DMS53 treated with DMSO at 0.1 percent for 48 hours (cell line): Measurements from ENCODE around the gene C3orf22.
"Not testable (repeated sequence)": the region's sequence is repeated elsewhere in the genome, so short reads cannot be mapped to it uniquely, and the experiment has no call there.

Source experiments
- DNase-seq: peaks from one replicate; lab custom pipeline; 2025; ENCODE audit not compliant: unreplicated experiment; lab: John Stamatoyannopoulos, UW

Gene C3orf22

DNA sequence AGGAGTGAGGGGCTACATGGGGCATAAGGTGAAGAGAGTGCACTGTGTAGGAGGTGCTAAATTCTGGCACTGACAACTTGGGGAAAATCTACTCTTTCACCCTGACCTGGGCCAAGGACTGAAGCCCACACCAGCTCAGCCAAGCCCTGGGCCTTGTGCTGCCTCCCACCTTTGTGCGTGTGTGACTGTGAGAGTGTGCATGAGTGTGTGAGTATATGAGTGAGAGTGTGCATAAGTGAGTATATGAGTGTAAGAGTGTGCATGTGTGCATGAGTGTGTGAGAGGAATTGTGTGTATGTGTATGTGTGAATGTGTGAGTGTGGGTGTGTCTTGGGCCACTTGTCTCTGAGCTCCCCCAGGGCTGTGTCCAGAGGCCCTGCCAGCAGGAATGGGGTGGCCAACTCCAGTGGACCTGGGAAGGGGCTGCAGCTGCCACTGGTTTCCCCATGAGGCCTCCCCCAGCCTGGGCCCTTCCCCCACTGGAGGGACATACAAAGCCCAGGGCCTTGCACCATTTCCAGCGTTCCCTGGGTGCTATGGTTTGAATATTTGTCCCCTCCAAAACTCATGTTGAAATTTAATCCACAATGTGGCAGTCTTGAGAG is 15.2 kb downstream of the C3orf22 start:
- no peak for DNase-seq

DNA sequence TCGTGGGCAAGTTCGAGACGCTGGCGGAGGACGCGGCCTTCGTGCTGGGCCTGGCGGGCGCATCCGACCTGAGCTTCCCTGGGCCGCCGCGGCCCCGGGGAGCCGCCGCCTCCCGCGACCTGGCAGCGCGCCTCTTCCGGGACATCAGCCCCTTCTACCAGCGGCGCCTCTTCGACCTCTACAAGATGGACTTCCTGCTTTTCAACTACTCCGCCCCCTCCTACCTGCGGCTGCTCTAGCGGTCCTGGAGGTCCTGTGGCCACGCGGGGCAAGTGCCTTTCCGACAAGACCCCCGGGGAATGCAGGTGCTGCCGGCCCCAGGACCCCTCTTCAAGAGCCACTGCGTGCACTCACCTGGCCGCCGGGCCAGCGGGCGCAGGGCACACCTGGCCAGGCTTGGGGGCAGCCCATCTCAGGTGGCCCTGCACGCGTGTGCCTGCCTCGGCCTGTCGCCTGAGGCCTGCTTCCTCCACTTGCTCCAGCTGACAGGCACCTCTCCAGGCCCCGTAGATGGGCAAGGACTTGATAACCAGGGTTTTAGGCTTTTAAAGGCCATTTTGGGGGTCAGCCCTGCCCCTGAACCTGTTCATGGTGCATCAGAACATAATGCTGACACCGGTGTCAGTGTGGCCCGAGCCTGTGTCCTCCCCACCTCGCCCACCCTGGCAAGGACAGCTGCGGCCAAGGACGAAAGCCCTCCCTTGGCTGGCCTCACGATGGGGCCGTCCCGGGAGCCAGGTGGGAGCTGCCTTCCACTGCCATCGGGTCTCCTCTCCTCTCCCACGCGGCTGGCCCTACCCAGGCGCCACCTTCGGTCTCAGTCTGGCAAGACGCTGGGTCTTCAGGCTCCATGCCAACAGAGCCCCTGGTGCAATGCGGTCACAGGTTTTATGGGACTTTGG is 16.1 kb downstream of the C3orf22 start:
- DNase-seq: no peak

DNA sequence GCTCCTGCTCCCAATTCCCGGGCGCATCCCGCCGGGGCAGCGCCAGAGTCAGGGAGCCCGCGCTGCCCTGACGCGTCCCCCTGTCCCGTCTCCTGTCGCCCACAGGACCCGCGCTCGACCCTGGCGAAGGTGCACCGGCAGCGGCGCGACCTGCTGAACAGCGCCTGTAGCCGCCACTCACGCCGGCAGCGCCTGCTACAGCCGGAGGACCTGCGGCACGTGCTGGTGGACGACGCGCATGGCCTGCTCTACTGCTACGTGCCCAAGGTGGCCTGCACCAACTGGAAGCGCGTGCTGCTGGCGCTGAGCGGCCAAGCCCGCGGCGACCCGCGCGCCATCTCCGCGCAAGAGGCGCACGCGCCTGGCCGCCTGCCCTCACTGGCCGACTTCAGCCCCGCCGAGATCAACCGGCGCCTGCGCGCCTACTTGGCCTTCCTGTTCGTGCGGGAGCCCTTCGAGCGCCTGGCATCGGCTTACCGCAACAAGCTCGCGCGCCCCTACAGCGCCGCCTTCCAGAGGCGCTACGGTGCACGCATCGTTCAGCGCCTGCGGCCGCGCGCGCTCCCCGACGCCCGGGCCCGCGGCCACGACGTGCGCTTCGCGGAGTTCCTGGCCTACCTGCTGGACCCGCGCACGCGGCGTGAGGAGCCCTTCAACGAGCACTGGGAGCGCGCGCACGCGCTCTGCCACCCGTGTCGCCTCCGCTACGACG is 16.9 kb downstream of the C3orf22 start:
- DNase-seq: no peak

DNA sequence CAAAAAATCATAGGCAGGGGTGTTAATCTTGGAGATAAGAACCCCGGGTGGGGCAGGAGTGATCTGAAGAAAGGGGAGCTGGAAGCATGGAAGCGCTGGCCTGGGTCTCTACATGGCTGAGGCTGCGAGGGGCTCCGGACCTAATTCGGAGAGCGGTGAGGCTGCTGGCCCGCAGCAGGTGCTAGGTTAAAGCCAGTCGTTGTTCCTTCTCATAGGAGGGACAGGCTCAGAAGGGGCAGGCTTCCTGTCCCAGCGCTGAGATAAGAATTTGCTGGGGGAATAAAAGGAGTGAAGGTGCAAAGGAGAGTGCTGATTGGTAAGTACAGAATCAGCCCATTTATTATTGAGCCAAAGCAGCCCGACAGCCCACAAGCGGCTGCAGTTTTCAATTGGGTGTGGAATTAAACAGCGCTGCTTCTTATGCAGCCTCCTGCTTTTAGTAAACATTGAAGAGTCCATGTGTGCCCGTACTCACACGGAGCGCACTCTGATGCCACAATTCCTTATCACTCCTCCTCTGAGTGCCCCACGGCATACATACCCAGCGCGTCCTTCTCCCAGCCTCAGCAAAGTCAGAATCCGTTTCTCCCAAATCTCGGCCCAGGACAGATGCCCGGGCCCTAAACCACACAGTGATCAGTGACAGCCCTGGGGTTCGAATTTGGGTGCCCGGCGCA is 17.6 kb downstream of the C3orf22 start:
- no peak for DNase-seq

DNA sequence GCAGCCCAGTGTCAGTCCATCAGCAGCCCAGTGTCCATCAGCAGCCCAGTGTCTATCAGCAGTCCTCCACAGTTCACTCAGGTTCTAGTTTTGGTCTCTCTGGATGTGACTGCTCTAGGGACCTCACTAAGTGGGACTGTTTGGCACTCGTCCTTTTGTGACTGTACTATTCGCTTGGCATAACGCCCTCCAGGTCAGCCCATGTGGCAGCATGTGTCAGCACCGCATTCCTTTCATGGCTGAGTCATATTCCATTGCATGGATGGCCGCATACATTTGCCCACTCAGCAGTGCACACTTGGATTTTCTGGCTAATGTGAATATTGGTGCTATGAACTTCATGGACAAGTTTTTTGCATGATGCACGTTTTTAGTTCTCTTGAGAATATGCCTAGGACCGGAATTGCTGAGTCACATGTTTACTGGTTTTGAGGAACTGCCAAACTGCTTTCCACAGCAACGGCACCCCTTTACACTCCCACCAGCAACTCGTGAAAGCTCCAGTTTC is 18.3 kb downstream of the C3orf22 start:
- DNase-seq: no peak

DNA sequence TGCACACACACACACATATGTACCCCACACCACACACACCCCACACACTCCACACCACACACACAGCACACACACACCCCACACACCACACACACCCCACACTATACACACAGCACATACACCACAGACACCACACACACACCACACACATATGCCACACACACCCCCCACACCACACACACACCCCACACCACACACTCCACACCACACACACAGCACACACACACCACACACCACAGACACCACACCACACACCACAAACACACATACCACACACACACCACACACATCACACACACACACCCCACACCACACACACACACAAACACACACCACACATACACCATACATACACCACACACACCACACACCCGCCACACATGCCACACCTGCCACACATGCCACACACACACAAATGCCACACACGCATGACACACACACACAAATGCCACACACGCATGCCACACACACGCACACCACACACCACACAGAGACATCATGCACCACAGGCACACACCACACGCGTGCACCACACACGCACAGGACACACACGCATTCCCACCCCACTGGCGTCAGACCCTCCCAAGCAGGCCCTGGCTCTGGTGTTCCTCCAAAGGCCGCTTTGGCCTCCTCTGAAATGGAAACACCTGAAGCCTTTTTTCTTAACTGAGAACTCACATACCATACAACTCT is 19.0 kb downstream of the C3orf22 start:
- no peak for DNase-seq

DNA sequence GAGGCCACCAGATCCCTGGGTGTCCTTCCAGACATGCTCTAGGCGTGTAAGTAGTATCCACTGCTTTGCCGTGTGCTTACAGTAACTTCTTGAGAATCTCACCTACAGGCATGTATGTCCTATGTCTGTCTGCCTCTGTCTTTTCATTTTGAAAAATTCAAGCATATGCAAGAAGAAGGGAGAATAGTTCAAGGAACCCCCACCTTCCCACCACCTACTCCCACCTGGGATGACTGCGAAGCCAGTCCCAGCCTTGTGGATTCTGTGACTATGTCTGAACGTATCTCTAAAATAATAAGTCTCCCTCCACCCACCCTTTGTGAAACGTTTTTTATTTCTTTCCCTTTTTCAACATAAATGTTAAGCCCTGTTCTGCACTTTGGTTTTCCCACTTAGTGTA is 19.8 kb downstream of the C3orf22 start:
- no peak for DNase-seq

DNA sequence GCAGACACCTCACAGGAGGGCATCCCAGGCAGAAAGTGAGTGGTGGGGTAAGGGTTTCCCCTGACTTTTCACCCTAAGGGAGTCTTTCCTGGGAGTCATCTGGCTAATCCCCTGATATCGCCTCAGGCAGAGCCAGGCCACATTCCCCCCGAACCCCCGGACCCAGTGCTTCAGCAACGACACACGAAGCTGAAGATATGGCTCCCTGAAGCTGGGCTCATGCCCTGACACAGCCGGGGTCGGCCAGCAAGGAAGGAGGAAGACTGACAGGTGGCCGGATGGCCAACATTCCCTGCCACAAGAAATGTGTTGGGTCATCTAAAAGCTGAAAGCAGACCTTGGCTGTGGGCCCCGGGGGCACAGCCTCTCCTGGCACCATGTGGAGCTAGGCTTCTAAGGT is 20.4 kb downstream of the C3orf22 start:
- no peak for DNase-seq

DNA sequence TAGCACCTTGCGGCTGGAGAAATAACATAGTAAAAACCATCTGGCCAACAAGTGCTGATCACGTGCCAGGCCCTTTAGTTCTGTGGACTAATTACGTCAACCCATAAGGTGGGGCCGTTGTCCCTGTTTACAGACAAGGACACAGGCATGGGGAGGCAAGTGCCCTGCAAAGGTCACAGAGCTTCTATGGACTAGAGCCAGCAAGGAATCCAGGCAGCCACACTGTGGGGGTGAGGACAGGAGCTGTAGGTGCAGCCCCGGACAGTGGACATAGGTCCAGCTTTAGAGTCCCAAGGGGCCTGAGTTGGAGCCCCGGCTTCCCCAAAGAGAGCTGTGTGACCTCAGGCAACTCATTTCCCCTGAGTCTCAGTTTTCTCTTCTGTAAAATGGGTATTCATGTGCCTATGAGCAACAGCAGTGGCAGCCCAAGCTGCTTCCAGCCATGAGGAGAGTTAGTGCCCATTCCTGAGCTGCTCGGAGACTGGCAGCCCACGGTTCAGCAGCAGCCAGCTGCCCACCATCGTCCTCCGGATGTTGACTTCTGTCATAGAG is 20.9 kb downstream of the C3orf22 start:
- DNase-seq: no peak

DNA sequence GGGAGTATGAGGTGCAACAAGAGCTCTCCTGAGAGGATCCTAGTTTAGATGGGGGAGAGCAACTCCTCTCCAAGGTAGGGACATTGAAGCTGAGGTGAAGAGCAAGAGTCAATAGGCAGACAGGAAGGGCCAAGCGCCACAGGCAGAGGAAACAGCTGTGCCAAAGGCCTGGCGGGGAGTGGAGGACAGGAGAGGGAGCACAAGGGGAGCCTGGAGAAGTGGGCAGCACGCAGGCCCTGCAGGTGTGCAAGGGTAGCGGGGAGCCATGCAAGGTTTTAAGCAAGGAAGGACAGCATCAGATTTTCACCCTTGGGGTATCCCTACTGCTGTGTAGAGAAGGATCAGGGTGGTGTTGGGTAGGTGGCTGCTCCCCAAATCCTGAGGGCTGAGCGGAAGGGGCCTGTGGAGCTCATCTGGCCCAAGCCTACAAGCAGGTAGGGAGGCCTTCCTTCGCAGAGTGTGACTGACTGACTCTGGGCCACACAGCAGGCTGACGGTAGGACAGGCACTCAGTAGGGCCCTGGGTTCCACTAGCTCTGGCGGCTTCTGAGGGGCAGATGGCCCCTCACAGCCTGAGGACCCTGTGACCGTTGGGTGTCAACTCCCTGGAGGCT is 21.5 kb downstream of the C3orf22 start:
- DNase-seq: no peak

DNA sequence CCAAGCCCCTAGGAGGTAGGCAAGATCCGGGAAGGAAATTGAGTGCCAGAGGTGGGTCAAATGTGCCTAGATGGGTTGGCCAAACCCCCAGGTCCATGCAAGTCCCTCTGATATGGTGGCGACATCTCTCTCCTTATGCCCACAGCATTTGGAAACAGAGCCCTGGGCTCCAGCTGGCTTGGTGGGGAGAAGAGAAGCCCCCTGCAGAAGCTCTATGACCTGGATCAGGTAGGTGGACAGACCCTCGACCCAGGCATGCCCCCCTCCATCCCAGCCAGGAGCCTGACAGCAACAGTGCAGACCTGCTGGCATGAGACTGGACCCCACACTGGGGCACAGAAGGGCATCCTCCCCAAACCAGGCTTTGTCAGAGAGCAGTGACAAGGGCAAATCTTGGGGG is 22.6 kb downstream of the C3orf22 start:
- no peak for DNase-seq

DNA sequence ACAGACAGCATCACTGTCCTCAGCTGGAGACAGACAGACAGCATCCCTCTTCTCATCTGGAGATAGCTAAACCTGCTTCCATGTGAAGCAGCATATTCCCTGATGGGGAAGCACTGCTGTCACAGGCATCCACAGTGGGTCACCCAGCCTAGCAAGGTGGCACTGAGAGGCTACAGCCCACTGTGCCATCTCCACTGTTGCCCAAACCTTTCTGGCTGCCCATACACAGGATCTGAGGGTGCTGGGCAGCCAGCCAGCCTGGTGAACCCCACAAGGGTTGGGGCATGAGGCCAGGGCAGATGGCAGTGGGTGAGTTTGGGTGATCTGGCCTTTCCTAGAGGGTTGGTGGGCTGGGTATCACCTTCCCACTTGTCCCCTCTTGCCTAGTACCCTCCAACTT is 23.1 kb downstream of the C3orf22 start:
- no peak for DNase-seq

DNA sequence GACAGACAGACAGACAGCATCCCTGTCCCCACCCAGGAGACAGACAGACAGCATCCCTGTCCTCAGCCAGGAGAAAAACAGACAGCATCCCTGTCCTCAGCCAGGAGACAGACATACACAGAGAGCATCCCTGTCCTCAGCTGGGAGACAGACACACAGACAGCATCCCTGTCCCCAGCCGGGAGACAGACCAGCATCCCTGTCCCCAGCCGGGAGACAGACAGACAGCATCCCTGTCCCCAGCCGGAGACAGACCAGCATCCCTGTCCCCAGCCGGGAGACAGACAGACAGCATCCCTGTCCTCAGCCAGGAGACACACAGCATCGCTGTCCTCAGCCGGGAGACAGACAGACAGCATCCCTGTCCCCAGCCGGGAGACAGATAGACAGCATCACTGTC is 24.0 kb downstream of the C3orf22 start:
- not testable (repeated sequence) for DNase-seq

DNA sequence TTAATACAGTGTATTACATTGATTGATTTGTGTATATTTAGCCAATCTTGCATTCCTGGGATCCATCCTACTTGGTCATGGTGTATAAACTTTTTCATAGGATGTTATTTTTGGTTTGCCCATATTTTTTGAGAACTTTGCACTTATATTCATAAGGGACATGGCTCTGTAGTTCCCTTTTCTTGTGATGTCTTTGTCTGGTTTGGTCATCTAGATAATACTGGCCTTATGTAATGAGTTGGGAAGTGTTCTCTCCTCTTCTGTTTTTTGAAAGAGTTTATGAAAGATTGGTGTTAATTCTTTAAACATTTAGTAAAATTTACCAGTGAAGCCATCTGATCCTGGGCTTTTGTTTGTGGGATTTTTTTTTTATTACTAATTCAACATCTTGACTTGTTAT is 25.2 kb downstream of the C3orf22 start:
- DNase-seq: no peak

DNA sequence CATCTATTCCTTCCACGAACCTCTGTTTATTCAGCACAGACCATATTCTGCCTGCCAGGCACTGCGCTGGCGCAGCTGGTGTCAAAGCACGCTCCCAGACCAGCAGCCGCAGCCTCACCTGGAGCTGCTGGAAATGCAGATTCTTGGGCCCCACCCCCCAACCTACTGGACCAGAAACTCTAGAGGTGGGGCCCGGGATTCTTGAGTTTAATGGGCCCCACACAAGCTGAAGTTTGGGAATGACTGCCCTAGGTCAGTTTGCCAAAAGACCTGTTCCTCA is 27.7 kb downstream of the C3orf22 start:
- DNase-seq: no peak

DNA sequence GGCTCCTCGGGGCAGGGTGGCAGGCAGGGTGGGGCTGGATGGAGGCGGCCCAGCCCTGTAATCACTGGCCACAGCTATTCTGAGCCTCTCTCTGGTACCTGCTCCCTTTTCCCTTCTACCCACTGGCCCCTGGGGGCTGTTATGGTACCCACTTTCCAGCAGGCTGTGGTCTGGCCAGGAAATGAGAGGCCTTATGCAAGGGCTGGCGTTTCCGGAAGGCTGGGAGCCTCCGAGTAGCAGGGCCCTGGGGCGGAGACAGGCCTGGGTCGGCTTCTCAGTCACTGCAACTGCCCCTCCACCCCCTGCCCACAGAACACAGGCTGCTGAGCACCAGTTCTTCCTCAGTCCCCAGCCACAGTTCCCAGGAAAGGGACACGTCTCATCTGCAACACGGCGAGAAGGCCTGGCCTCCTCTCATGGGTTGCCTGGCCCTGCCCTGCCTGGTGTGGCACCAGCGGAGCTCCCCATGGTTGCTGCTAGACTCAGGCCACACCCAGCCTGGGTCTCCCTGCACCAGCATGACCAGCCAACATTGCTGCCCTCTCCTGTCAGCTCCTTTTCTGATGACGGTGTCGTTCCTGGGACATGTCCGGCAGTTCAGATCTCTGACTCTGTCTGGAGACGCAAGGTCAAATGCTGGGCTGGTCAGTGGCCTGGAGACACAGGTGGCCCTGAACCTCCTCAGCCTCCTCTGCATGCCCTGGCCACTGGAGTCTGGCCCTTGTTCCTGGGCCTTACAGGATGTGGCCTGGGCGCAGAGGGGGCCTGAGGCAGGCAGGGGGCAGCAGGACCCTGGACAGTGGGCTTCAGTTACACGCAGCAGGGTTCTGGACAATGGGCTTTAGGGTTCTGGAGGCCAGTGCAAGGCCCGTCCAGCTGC is 28.3 kb downstream of the C3orf22 start:
- no peak for DNase-seq

DNA sequence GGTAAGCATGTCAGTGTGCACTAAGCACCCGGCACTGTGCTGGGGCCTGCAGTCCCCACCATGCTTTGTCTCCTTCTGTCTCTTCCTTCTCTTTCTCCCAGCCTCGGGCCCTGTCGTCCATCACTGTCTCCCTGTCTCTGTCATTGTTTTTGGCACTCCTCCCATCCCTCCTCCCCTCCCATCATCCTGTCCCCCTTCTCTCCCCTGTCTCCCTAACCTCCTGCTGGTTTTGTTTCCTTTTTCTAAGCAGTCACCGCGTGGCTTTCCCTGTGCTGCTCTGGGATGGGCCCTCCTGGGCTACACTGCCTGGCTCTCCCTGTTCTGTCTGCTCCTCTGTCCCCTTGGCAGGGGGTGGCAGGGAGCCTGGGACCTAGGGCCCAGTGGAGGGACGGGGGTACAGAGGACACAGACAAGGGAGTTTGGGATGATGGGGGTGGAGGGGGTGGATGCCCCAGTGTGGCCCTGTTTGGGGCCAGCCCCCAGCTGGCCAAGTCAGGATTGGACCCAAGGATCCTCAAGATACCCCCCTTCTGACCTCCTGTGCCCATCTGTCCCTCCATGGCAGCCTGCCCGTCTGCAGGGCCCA is 29.1 kb downstream of the C3orf22 start:
- DNase-seq: no peak

DNA sequence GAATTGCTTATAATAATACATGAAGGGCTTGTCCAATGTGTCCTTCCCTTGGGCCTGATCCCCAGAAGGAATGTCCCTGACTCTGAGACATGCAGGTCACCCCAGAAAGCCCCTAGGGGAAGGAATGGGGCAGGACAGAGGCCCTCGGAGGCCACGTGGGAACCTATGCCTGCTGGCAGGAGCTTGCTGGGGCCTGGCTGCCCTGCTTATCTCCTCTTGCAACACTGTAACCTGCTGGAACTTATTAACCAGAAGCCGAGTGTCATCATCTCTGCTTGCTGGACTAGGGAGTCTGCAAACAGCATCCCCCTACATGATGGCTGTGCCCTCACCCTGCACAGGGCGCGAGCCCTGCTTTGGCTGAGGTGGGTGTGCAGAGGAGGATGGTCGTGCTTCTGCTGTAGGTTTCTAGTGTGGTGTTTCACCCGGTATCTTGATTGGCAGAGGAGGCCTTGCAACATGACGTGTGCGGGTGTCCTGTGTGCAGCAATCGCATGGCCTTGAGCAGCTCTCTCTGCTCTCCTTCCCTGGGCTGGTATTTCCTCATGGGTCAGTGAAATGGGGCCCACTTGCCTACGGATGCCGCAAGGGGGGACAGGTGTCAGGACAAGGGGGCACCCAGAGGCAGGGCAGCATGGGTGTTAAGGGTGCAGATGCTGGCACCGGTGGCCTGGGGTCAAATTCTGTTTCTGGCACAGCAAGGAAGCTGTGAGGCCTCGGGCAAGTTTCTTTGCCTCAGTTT is 29.8 kb downstream of the C3orf22 start:
- no peak for DNase-seq
